ENCODE data around the gene ACTN1.

- TF ChIP-seq CTCF (IDR thresholded peaks at IDR 0.05) (no peak), POLR2A (IDR thresholded peaks at IDR 0.05) (no peak)
Measured at GRCh38 chr14:68897559-68898155, 81.4 kb downstream of the ACTN1 start.

Data from lower leg skin (tissue), 3 donors.